HepG2 (cell line): ENCODE results near the gene FBXO11. TPM values are rescaled to one million over a fixed set of nuclear protein-coding genes. Genes with fewer than 3 reads are reported as not detected.
A peak's percentile ranks its signal among the peaks of the same experiment; 100 is the strongest.

ENCODE experiments used
- ATAC-seq: fragments of 200-7000 bp; cut with Tn5 transposase; 3 replicates; pipeline ENCODE4 v1.9.1; 2020; ENCODE audit warnings: mild to moderate bottlenecking, moderate library complexity
- BruUV-seq: library from RNA; stranded (reverse); fragments of 400-500 nt; replicated peaks from 2 replicates; lab custom pipeline; 2021; lab: Mats Ljungman, UMichigan
- CTCF ChIA-PET: fragments of 300-600 bp; formaldehyde crosslinking; extraction: SDS; loops from one replicate; lab custom pipeline; 2021; ENCODE audit warnings: low total read pairs, inconsistent platforms, low intra/inter-chr PET ratio; lab: Yijun Ruan, JAX
- POLR2A ChIA-PET: fragments of 350-600 bp; sonication (Branson Sonifier 250); formaldehyde crosslinking; loops from one replicate; lab custom pipeline; 2020; ENCODE audit warnings: antibody characterized with exemption, inconsistent platforms; lab: Yijun Ruan, JAX
- DNase-seq: peaks from one replicate; pipeline ENCODE4 v3.0.0-alpha.2; 2015; ENCODE audit warnings: low spot score
- FAIRE-seq: peaks from 3 replicates; lab custom pipeline; 2011; peaks lifted over from hg19 to GRCh38; lab: Jason Lieb, UNC
- H2AFZ ChIP-seq: one replicate; pipeline ENCODE4 v1.6.1; 2011; ENCODE audit warnings: low read length, inconsistent platforms
- H3K27ac ChIP-seq: fragments of 300-600 bp; 3 replicates; pipeline ENCODE4 v1.8.0; 2011; ENCODE audit warnings: mixed run types, mild to moderate bottlenecking, mixed read lengths, low read length, inconsistent platforms; ENCODE audit not compliant: insufficient read depth; ENCODE audit errors: extremely low read length
- H3K27me3 ChIP-seq, 2 experiments: fragments of 200-600 bp in 1 of 2; 2 replicates in 1 of 2; 3 replicates in 1 of 2; pipeline versions ENCODE4 v1.6.0 to v1.8.0; 2011; ENCODE audit warnings: low read length in 2 of 2, mild to moderate bottlenecking in 2 of 2, moderate library complexity in 2 of 2, inconsistent platforms in 1 of 2; ENCODE audit not compliant: insufficient read depth in 2 of 2, control insufficient read depth in 1 of 2
- H3K36me3 ChIP-seq, 2 experiments: fragments of 200-600 bp in 1 of 2; replicated peaks in 1 of 2; 2 replicates in 1 of 2; 3 replicates in 1 of 2; pipeline versions ENCODE4 v1.5.1 to v1.8.0; 2011; ENCODE audit warnings: low read length in 2 of 2, inconsistent platforms in 1 of 2; ENCODE audit not compliant: insufficient read depth in 2 of 2, control insufficient read depth in 1 of 2
- H3K4me1 ChIP-seq: 2 replicates; pipeline ENCODE4 v1.5.1; 2012; ENCODE audit warnings: low read length, inconsistent platforms; ENCODE audit not compliant: insufficient read depth
- H3K4me2 ChIP-seq: 2 replicates; pipeline ENCODE4 v1.6.0; 2011; ENCODE audit warnings: low read depth, low read length, inconsistent platforms
- H3K4me3 ChIP-seq, 3 experiments: fragments of 200-600 bp in 1 of 3; sonication (generic), shearing (Covaris generic) in 1 of 3; replicated peaks in 1 of 3; 2 replicates each; pipeline ENCODE4 v1.5.1; 2011 to 2016; ENCODE audit warnings: low read length in 3 of 3, inconsistent platforms in 2 of 3, low read depth in 2 of 3, mild to moderate bottlenecking in 2 of 3, control low read depth in 1 of 3, mixed read lengths in 1 of 3; ENCODE audit not compliant: insufficient read depth in 1 of 3
- H3K79me2 ChIP-seq: one replicate; pipeline ENCODE4 v1.6.1; 2011; ENCODE audit warnings: low read length, inconsistent platforms; ENCODE audit not compliant: insufficient read depth
- H3K9ac ChIP-seq: 2 replicates; pipeline ENCODE4 v1.6.0; 2011; ENCODE audit warnings: mild to moderate bottlenecking, low read depth, low read length, inconsistent platforms; ENCODE audit not compliant: insufficient read depth
- H3K9me3 ChIP-seq: 2 replicates; pipeline ENCODE4 v1.5.1; 2012; ENCODE audit warnings: mild to moderate bottlenecking, low read length
- H4K20me1 ChIP-seq: 2 replicates; pipeline ENCODE4 v1.6.0; 2011; ENCODE audit warnings: inconsistent platforms, mild to moderate bottlenecking, low read length, moderate library complexity; ENCODE audit not compliant: insufficient read depth
- CCDC6 ChIP-seq: sonication (generic); formaldehyde crosslinking; IDR thresholded peaks from 2 replicates; pipeline ENCODE4 v1.8.1; 2022; ENCODE audit warnings: mild to moderate bottlenecking, missing genetic modification reagents, moderate library complexity
- ETS1 ChIP-seq: sonication (generic); formaldehyde crosslinking; IDR thresholded peaks from 2 replicates; pipeline ENCODE4 v1.4.0; 2020; ENCODE audit warnings: missing genetic modification reagents
- ETV5 ChIP-seq: IDR thresholded peaks from 2 replicates; pipeline ENCODE4 v1.6.1; 2018; ENCODE audit warnings: missing biosample characterization, missing genetic modification reagents, inconsistent platforms, borderline replicate concordance
- GZF1 ChIP-seq: sonication (generic); formaldehyde crosslinking; IDR thresholded peaks from 2 replicates; pipeline ENCODE4 v1.5.1; 2020; ENCODE audit warnings: mild to moderate bottlenecking, missing genetic modification reagents
- MZF1 ChIP-seq: sonication (generic); formaldehyde crosslinking; IDR thresholded peaks from 2 replicates; pipeline ENCODE4 v1.8.1; 2023; ENCODE audit warnings: mild to moderate bottlenecking, missing genetic modification reagents, borderline replicate concordance
- NFIB ChIP-seq: sonication (generic); formaldehyde crosslinking; IDR thresholded peaks from 2 replicates; pipeline ENCODE4 v1.9.0; 2021; ENCODE audit warnings: missing genetic modification reagents, mild to moderate bottlenecking, borderline replicate concordance
- NR3C1 ChIP-seq: sonication (generic); formaldehyde crosslinking; IDR thresholded peaks from 2 replicates; pipeline ENCODE4 v1.4.0; 2020; ENCODE audit warnings: missing genetic modification reagents
- PREB ChIP-seq: sonication (generic); formaldehyde crosslinking; IDR thresholded peaks from 2 replicates; pipeline ENCODE4 v1.4.0; 2020; ENCODE audit warnings: missing genetic modification reagents
- RARA ChIP-seq: IDR thresholded peaks from 2 replicates; pipeline ENCODE4 v1.6.1; 2016; ENCODE audit warnings: missing genetic modification reagents, missing compliant biosample characterization
- SALL1 ChIP-seq: sonication (generic); formaldehyde crosslinking; IDR thresholded peaks from 2 replicates; pipeline ENCODE4 v1.8.0; 2022; ENCODE audit warnings: mild to moderate bottlenecking, missing genetic modification reagents
- ZBTB25 ChIP-seq: IDR thresholded peaks from 2 replicates; pipeline ENCODE4 v1.6.1; 2018; ENCODE audit warnings: missing genetic modification reagents
- ZBTB33 ChIP-seq: sonication (generic); formaldehyde crosslinking; IDR thresholded peaks from 2 replicates; pipeline ENCODE4 v1.4.0; 2020; ENCODE audit warnings: missing genetic modification reagents
- ZFP62 ChIP-seq: sonication (generic); formaldehyde crosslinking; IDR thresholded peaks from 2 replicates; pipeline ENCODE4 v1.4.0; 2020; ENCODE audit warnings: missing genetic modification reagents
- ZNF12 ChIP-seq: sonication (generic); formaldehyde crosslinking; IDR thresholded peaks from 2 replicates; pipeline ENCODE4 v1.5.0; 2020; ENCODE audit warnings: missing genetic modification reagents
- ZNF326 ChIP-seq: sonication (generic); formaldehyde crosslinking; IDR thresholded peaks from 2 replicates; pipeline ENCODE4 v1.4.0; 2020; ENCODE audit warnings: missing genetic modification reagents, borderline replicate concordance
- ZNF451 ChIP-seq: sonication (generic); formaldehyde crosslinking; IDR thresholded peaks from 2 replicates; pipeline ENCODE4 v1.5.0; 2020; ENCODE audit warnings: mild to moderate bottlenecking, missing genetic modification reagents
- ZNF550 ChIP-seq: sonication (generic); formaldehyde crosslinking; IDR thresholded peaks from 2 replicates; pipeline ENCODE4 v1.4.0; 2020; ENCODE audit warnings: mild to moderate bottlenecking, missing genetic modification reagents, borderline replicate concordance
- WGBS: methylation state at CpG from one replicate; pipeline ENCODE4 v1.1.6; 2017; ENCODE audit warnings: low lambda C conversion rate; 5-methylcytosine and 5-hydroxymethylcytosine counted together
- in situ Hi-C: cut with HindIII; loops from 2 replicates; pipeline ENCODE4 v1.10.0; 2017; ENCODE audit warnings: low pct_unique_long_range_greater_than_20kb; ENCODE audit not compliant: extremely low pct_ligation_motif_present
- intact Hi-C: fragments of 100-400 bp; cut with micrococcal nuclease; formaldehyde crosslinking; loops from one replicate; pipeline ENCODE4 v1.10.0; 2022; ENCODE audit not compliant: unreplicated experiment
- polyA plus RNA-seq, 8 experiments: library from polyadenylated mRNA; depleted of rRNA in 3 of 8; stranded (reverse) in 7 of 8; unstranded in 1 of 8; fragments of >200 nt; fragmentation: Illumina TruSeq in 4 of 8; extraction: Trizol in 4 of 8; gene quantifications; 2 replicates each; pipeline versions ENCODE4 v1.2.1 to v1.2.3, GENCODE V29; 2011 to 2016; ENCODE audit warnings: low read depth in 4 of 8, missing spikeins in 1 of 8, mixed read lengths in 1 of 8; ENCODE audit not compliant: insufficient read depth in 1 of 8
- total RNA-seq, 5 experiments: library from RNA; depleted of rRNA; stranded (reverse); fragments of >200 nt; fragmentation: Illumina TruSeq; extraction: Trizol; gene quantifications; 2 replicates each; pipeline ENCODE4 v1.2.3, GENCODE V29; 2016; ENCODE audit warnings: low read depth in 1 of 5

The FBXO11 gene
- total and polyA plus RNA-seq, 2 of the 13 experiments (the other 11 are each of a cell fraction or from before 2014, with no cell fraction given), result 27.9 to 47.6 TPM

GRCh38 chr2:47767880-47768609 lies 138.3 kb downstream of the FBXO11 start:
- ChIA-PET POLR2A (interaction anchor here (0.9 to 1.1 kb wide), 4 partner anchors 15 to 433 kb away, joined by 3 to 11 read pairs (median 4); partner anchors contain the start of gene MSH6), CTCF (interaction anchor here (0.7 to 1.9 kb wide), 5 partner anchors 12 to 380 kb away, joined by 3 to 17 read pairs (median 6); no protein-coding TSS in a partner anchor)
- H3K9ac ChIP-seq, result peak overlapping the region; percentile 32; the same call in 1 of the 2 replicates
- H3K27me3 ChIP-seq, result peaks cover 0 to 8% of the 10 kb centered on the region in 2 experiments; a peak in 2 of 5 replicates
- WGBS, result 17% methylated on average over 20 of the region's 28 CpGs
- H3K79me2 ChIP-seq, result no peaks in the 10 kb centered on the region
- peak; percentile 94 for ATAC-seq
- H3K4me3 ChIP-seq, result peak overlapping the region in 1 of 3 experiments; percentile 38; a peak in 1 of 6 replicates
- H3K4me1 ChIP-seq, result peaks cover 6% of the 10 kb centered on the region; the same call in 1 of the 2 replicates
- peak overlapping the region; percentile 65 for H3K4me2 ChIP-seq
- H4K20me1 ChIP-seq, result no peaks in the 10 kb centered on the region
- no peak overlapping the region for H3K27ac ChIP-seq
- H2AFZ ChIP-seq, result no peak overlapping the region
- DNase-seq, result peak; percentile 27
- H3K9me3 ChIP-seq, result no peaks in the 10 kb centered on the region
- H3K36me3 ChIP-seq, result no peaks in the 10 kb centered on the region
- BruUV-seq, result no TSS peak
- intact Hi-C loops, result loop anchor here (1.0 to 5.0 kb wide), 6 partner anchors 52 to 433 kb away; no protein-coding TSS in a partner anchor
- in situ Hi-C loops, result loop anchor here (5.0 to 10.0 kb wide), 3 partner anchors 116 to 433 kb away; no protein-coding TSS in a partner anchor
- FAIRE-seq, result peak; percentile 56
- TF ChIP-seq ZNF326 (CRISPR knock-in tag) (no peak), MZF1 (CRISPR knock-in tag) (no peak), RARA (CRISPR knock-in tag) (0 out of 2 replicates have a peak, but pooled peaks have one; percentile 14), ZBTB33 (CRISPR knock-in tag) (0 out of 2 replicates have a peak, but pooled peaks have one; percentile 17), CCDC6 (no peak; the same call in 1 of the 2 replicates), SALL1 (CRISPR knock-in tag) (peak; percentile 75), NFIB (CRISPR knock-in tag) (no peak), NR3C1 (CRISPR knock-in tag) (no peak), ZNF12 (CRISPR knock-in tag) (no peak), ETS1 (CRISPR knock-in tag) (no peak), PREB (no peak), ZNF550 (no peak), ZFP62 (CRISPR knock-in tag) (0 out of 2 replicates have a peak, but pooled peaks have one; percentile 47), ZBTB25 (CRISPR knock-in tag) (peak; percentile 41; the same call in 1 of the 2 replicates), ETV5 (CRISPR knock-in tag) (0 out of 2 replicates have a peak, but pooled peaks have one; percentile 26), ZNF451 (no peak), GZF1 (CRISPR knock-in tag) (no peak)
